HCT116 (cell line): ENCODE results near the gene SOWAHC. TPM values are rescaled to one million over a fixed set of nuclear protein-coding genes. Genes with fewer than 3 reads are reported as not detected.

Experiments
- ATAC-seq: fragments of 200-7000 bp; cut with Tn5 transposase; 2 replicates; pipeline ENCODE4 v1.9.1; 2020; ENCODE audit warnings: mild to moderate bottlenecking, moderate library complexity
- BruUV-seq: library from RNA; stranded (reverse); fragments of 400-500 nt; replicated peaks from 2 replicates; lab custom pipeline; 2021; lab: Mats Ljungman, UMichigan
- CTCF ChIA-PET: fragments of 300-600 bp; sonication (Branson Sonifier 250); formaldehyde crosslinking; loops from one replicate; lab custom pipeline; 2021; ENCODE audit warnings: antibody characterized with exemption; lab: Charles Lee
- POLR2A ChIA-PET: fragments of 300-600, 350-600 bp; sonication (Branson Sonifier 250); formaldehyde crosslinking; loops from one replicate; lab custom pipeline; 2021; ENCODE audit warnings: antibody characterized with exemption; lab: Charles Lee
- RAD21 ChIA-PET, 2 experiments: fragments of 300-600 bp; sonication (Branson Sonifier 250); formaldehyde crosslinking; loops; one replicate each; lab custom pipeline; 2023; ENCODE audit warnings: low total read pairs in 2 of 2; ENCODE audit not compliant: uncharacterized antibody in 2 of 2, unreplicated experiment in 2 of 2, low non-redundant PET in 1 of 2; lab: Charles Lee
- DNase-seq: peaks from one replicate; pipeline ENCODE4 v3.0.0-alpha.2; 2010; ENCODE audit warnings: low read depth, low spot score
- H2AFZ ChIP-seq: fragments of 200-600 bp; shearing (Covaris generic), sonication (generic); 2 replicates; pipeline ENCODE4 v1.6.1; 2017; ENCODE audit warnings: low read depth, mixed run types, mixed read lengths, antibody characterized with exemption, low read length; ENCODE audit not compliant: poor library complexity, severe bottlenecking
- H3K27ac ChIP-seq: 2 replicates; pipeline ENCODE4 v1.5.1; 2012; ENCODE audit warnings: low read depth, low read length
- H3K27me3 ChIP-seq: fragments of 200-600 bp; sonication (generic); 2 replicates; pipeline ENCODE4 v1.6.1; 2016; ENCODE audit warnings: mixed run types, low read length, mixed read lengths; ENCODE audit not compliant: insufficient read depth
- H3K36me3 ChIP-seq, 2 experiments: fragments of 200-500 bp in 1 of 2; fragments of 200-600 bp in 1 of 2; sonication (Bioruptor generic) in 1 of 2; sonication (generic) in 1 of 2; 2 replicates each; pipeline versions ENCODE4 v1.5.1 to v1.6.1; 2014 to 2016; ENCODE audit warnings: low read length in 2 of 2, inconsistent platforms in 1 of 2, mixed read lengths in 1 of 2, mixed run types in 1 of 2; ENCODE audit not compliant: insufficient read depth in 2 of 2, control insufficient read depth in 1 of 2
- H3K4me1 ChIP-seq, 2 experiments: fragments of 200-600 bp in 1 of 2; sonication (generic) in 1 of 2; 2 replicates each; pipeline versions ENCODE4 v1.5.1 to v1.6.1; 2012 to 2017; ENCODE audit warnings: low read length in 2 of 2, inconsistent platforms in 1 of 2, mild to moderate bottlenecking in 1 of 2, mixed read lengths in 1 of 2, mixed run types in 1 of 2, moderate library complexity in 1 of 2; ENCODE audit not compliant: insufficient read depth in 2 of 2, control insufficient read depth in 1 of 2
- H3K4me2 ChIP-seq: fragments of 200-600 bp; sonication (generic); 2 replicates; pipeline ENCODE4 v1.6.1; 2017; ENCODE audit warnings: mixed run types, low read length, mixed read lengths
- H3K4me3 ChIP-seq, 2 experiments: fragments of 200-600 bp in 1 of 2; sonication (generic) in 1 of 2; replicated peaks in 1 of 2; 2 replicates each; pipeline ENCODE4 v1.5.1; 2011 to 2016; ENCODE audit warnings: low read length in 2 of 2, control low read depth in 1 of 2, low read depth in 1 of 2, mild to moderate bottlenecking in 1 of 2, mixed read lengths in 1 of 2, mixed run types in 1 of 2
- H3K79me2 ChIP-seq: fragments of 200-600 bp; sonication (generic); 2 replicates; pipeline ENCODE4 v1.6.1; 2017; ENCODE audit warnings: mild to moderate bottlenecking, mixed run types, low read length, moderate library complexity, mixed read lengths; ENCODE audit not compliant: insufficient read depth
- H3K9ac ChIP-seq: fragments of 200-600 bp; sonication (generic); 2 replicates; pipeline ENCODE4 v1.6.1; 2016; ENCODE audit warnings: low read length, mixed read lengths
- H3K9me2 ChIP-seq: fragments of 200-600 bp; sonication (generic), shearing (Covaris generic); 2 replicates; pipeline ENCODE4 v1.6.1; 2017; ENCODE audit warnings: mixed run types, mild to moderate bottlenecking, moderate library complexity; ENCODE audit not compliant: insufficient read depth
- H3K9me3 ChIP-seq, 2 experiments: fragments of 200-500 bp in 1 of 2; fragments of 200-600 bp in 1 of 2; sonication (Bioruptor generic) in 1 of 2; sonication (generic) in 1 of 2; 2 replicates each; pipeline ENCODE4 v1.6.1; 2014 to 2017; ENCODE audit warnings: low read length in 2 of 2, mixed read lengths in 2 of 2, inconsistent platforms in 1 of 2, low read depth in 1 of 2, mild to moderate bottlenecking in 1 of 2, mixed run types in 1 of 2, moderate library complexity in 1 of 2; ENCODE audit not compliant: control insufficient read depth in 1 of 2, insufficient read depth in 1 of 2
- H4K20me1 ChIP-seq: fragments of 200-600 bp; sonication (generic), shearing (Covaris generic); 2 replicates; pipeline ENCODE4 v1.6.1; 2017; ENCODE audit warnings: mixed run types, mild to moderate bottlenecking, moderate library complexity; ENCODE audit not compliant: insufficient read depth
- ATF3 ChIP-seq: IDR thresholded peaks from 2 replicates; pipeline ENCODE4 v1.6.1; 2012
- CEBPB ChIP-seq: IDR thresholded peaks from 2 replicates; pipeline ENCODE4 v1.6.1; 2012; ENCODE audit warnings: low read depth
- EGR1 ChIP-seq: IDR thresholded peaks from 2 replicates; pipeline ENCODE4 v1.6.1; 2012; ENCODE audit warnings: low read depth
- ELF1 ChIP-seq: IDR thresholded peaks from 2 replicates; pipeline ENCODE4 v1.6.1; 2012; ENCODE audit warnings: low read depth, borderline replicate concordance
- EZH2phosphoT487 ChIP-seq: fragments of 200-600 bp; IDR thresholded peaks from 2 replicates; pipeline ENCODE4 v1.6.1; 2018; ENCODE audit warnings: antibody characterized with exemption, borderline replicate concordance
- FOSL1 ChIP-seq: IDR thresholded peaks from 2 replicates; pipeline ENCODE4 v1.6.1; 2012; ENCODE audit warnings: low read depth
- MAX ChIP-seq: IDR thresholded peaks from 2 replicates; pipeline ENCODE4 v1.6.1; 2012
- POLR2A ChIP-seq: IDR thresholded peaks from 2 replicates; pipeline ENCODE4 v1.7.0; 2011; ENCODE audit warnings: borderline replicate concordance; ENCODE audit not compliant: insufficient read depth, insufficient read length; ENCODE audit errors: extremely low read depth
- POLR2AphosphoS5 ChIP-seq: IDR thresholded peaks from 2 replicates; pipeline ENCODE4 v1.6.1; 2011; ENCODE audit warnings: mild to moderate bottlenecking, low read depth, low read length, moderate library complexity
- RAD21 ChIP-seq: IDR thresholded peaks from 2 replicates; pipeline ENCODE4 v1.6.1; 2012; ENCODE audit warnings: low read depth, mild to moderate bottlenecking
- SIN3A ChIP-seq: IDR thresholded peaks from 2 replicates; pipeline ENCODE4 v1.6.1; 2012; ENCODE audit warnings: low read depth
- SP1 ChIP-seq: IDR thresholded peaks from 2 replicates; pipeline ENCODE4 v1.6.1; 2012; ENCODE audit warnings: low read depth
- TCF7L2 ChIP-seq: IDR thresholded peaks from 2 replicates; pipeline ENCODE4 v1.7.0; 2011; ENCODE audit warnings: borderline replicate concordance, inconsistent platforms; ENCODE audit not compliant: insufficient read depth, insufficient read length; ENCODE audit errors: extremely low read depth
- YY1 ChIP-seq: IDR thresholded peaks from 2 replicates; pipeline ENCODE4 v1.6.1; 2011; ENCODE audit warnings: low read length, low read depth, moderate library complexity, mild to moderate bottlenecking; ENCODE audit not compliant: insufficient replicate concordance; ENCODE audit errors: extremely low read depth
- ZFX ChIP-seq: fragments of 450-650 bp; IDR thresholded peaks from 2 replicates; pipeline ENCODE4 v1.6.1; 2017
- intact Hi-C: fragments of 100-400 bp; cut with micrococcal nuclease; formaldehyde crosslinking; loops from 2 replicates; pipeline ENCODE4 v1.10.0; 2022
- total RNA-seq: library from RNA; stranded (reverse); gene quantifications from one replicate; pipeline ENCODE4 v1.2.1, GENCODE V29; 2021; ENCODE audit not compliant: unreplicated experiment
- TF ChIP-seq, protein P1 (sequence below): IDR thresholded peaks from 2 replicates; pipeline ENCODE4 v1.6.1; 2012; ENCODE audit warnings: low read depth

SOWAHC gene
- total RNA-seq, 1 experiment from 2014 or later, result 16.6 TPM

GRCh38 chr2:109644571-109645275, 30.6 kb downstream of the SOWAHC start (continued):
- TF ChIP-seq, protein P1, sequence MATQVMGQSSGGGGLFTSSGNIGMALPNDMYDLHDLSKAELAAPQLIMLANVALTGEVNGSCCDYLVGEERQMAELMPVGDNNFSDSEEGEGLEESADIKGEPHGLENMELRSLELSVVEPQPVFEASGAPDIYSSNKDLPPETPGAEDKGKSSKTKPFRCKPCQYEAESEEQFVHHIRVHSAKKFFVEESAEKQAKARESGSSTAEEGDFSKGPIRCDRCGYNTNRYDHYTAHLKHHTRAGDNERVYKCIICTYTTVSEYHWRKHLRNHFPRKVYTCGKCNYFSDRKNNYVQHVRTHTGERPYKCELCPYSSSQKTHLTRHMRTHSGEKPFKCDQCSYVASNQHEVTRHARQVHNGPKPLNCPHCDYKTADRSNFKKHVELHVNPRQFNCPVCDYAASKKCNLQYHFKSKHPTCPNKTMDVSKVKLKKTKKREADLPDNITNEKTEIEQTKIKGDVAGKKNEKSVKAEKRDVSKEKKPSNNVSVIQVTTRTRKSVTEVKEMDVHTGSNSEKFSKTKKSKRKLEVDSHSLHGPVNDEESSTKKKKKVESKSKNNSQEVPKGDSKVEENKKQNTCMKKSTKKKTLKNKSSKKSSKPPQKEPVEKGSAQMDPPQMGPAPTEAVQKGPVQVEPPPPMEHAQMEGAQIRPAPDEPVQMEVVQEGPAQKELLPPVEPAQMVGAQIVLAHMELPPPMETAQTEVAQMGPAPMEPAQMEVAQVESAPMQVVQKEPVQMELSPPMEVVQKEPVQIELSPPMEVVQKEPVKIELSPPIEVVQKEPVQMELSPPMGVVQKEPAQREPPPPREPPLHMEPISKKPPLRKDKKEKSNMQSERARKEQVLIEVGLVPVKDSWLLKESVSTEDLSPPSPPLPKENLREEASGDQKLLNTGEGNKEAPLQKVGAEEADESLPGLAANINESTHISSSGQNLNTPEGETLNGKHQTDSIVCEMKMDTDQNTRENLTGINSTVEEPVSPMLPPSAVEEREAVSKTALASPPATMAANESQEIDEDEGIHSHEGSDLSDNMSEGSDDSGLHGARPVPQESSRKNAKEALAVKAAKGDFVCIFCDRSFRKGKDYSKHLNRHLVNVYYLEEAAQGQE, result no peak

GRCh38 chr2:109645412-109646184, 31.4 kb downstream of the SOWAHC start:
- Histone ChIP-seq H2AFZ (no peak overlapping the region), H3K79me2 (no peaks in the 10 kb centered on the region), H3K9ac (no peak overlapping the region), H3K36me3 (no peaks in the 10 kb centered on the region), H3K27ac (no peak overlapping the region), H3K9me3 (no peaks in the 10 kb centered on the region), H3K4me3 (no peak overlapping the region), H4K20me1 (no peaks in the 10 kb centered on the region), H3K4me1 (peaks cover 2 to 18% of the 10 kb centered on the region in 2 experiments; a peak in 3 of 4 replicates), H3K27me3 (no peaks in the 10 kb centered on the region), H3K4me2 (no peak overlapping the region), H3K9me2 (no peaks in the 10 kb centered on the region)
- no peak for ATAC-seq
- ChIA-PET RAD21 (no interaction called here), CTCF (no interaction called here), POLR2A (no interaction called here)
- BruUV-seq, result no TSS peak
- intact Hi-C loops, result no loop called here
- DNase-seq, result no peak
- TF ChIP-seq CEBPB (no peak), YY1 (no peak), TCF7L2 (no peak), MAX (no peak), POLR2AphosphoS5 (no peak), SIN3A (no peak), ZFX (no peak), POLR2A (no peak), EGR1 (no peak), RAD21 (no peak), SP1 (no peak), ATF3 (no peak), ELF1 (no peak), EZH2phosphoT487 (no peak), FOSL1 (no peak)
- TF ChIP-seq, protein P1, result no peak
